NOMO-1 treated with DMSO at 0.1 percent for 48 hours (cell line): ENCODE data around the gene CXCL11.
"Not testable (repeated sequence)": the region's sequence is repeated elsewhere in the genome, so short reads cannot be mapped to it uniquely, and the experiment has no call there.

ENCODE experiments used
- DNase-seq: peaks from one replicate; lab custom pipeline; 2025; ENCODE audit not compliant: unreplicated experiment; lab: John Stamatoyannopoulos, UW

CXCL11 gene

GRCh38 chr4:76043306-76043705 lies 7.4 kb upstream of the CXCL11 start:
- not testable (repeated sequence) for DNase-seq

- not testable (repeated sequence) for DNase-seq
Observed at GRCh38 chr4:76042241-76042998, 6.5 kb upstream of the CXCL11 start.

- DNase-seq = no peak
Observed at GRCh38 chr4:76036855-76037254, 985 bp upstream of the CXCL11 start.

GRCh38 chr4:76035141-76035540 lies 729 bp downstream of the CXCL11 start:
- DNase-seq = peak; percentile 96

- peak; percentile 54 for DNase-seq
Observed at GRCh38 chr4:76029300-76029699, 6.6 kb downstream of the CXCL11 start.

- peak; percentile 76 for DNase-seq
Observed at GRCh38 chr4:76028350-76028765, 7.5 kb downstream of the CXCL11 start.

- peak; percentile 71 for DNase-seq
Observed at GRCh38 chr4:76024065-76024464, 11.8 kb downstream of the CXCL11 start.

- DNase-seq = peak; percentile 21
Observed at GRCh38 chr4:76023389-76023788, 12.5 kb downstream of the CXCL11 start, which contains the start of gene CXCL10. Gene CXCL10 (minus strand): TSS chr4:76023497. CDS start chr4:76023431, 66 bp downstream.

- peak; percentile 12 for DNase-seq
Observed at GRCh38 chr4:76022677-76023076, 13.2 kb downstream of the CXCL11 start.

GRCh38 chr4:76022031-76022430 lies 13.8 kb downstream of the CXCL11 start:
- DNase-seq = peak; percentile 30

- DNase-seq = no peak
Observed at GRCh38 chr4:76017056-76017686, 18.7 kb downstream of the CXCL11 start.

GRCh38 chr4:76016393-76016792 lies 19.5 kb downstream of the CXCL11 start:
- DNase-seq = no peak

- no peak for DNase-seq
Observed at GRCh38 chr4:76013540-76013939, 22.3 kb downstream of the CXCL11 start.

- DNase-seq = no peak
Observed at GRCh38 chr4:76012388-76012801, 23.5 kb downstream of the CXCL11 start.

GRCh38 chr4:76011700-76012387 lies 24.0 kb downstream of the CXCL11 start:
- peak; percentile 56 for DNase-seq

GRCh38 chr4:76011018-76011670 lies 24.7 kb downstream of the CXCL11 start:
- no peak for DNase-seq

GRCh38 chr4:76010576-76010975 lies 25.3 kb downstream of the CXCL11 start:
- DNase-seq = no peak

GRCh38 chr4:76009311-76009710 lies 26.6 kb downstream of the CXCL11 start:
- no peak for DNase-seq

- no peak for DNase-seq
Observed at GRCh38 chr4:76007089-76007862, 28.6 kb downstream of the CXCL11 start, which contains the start of gene CXCL9. Gene CXCL9 (minus strand): TSS chr4:76007509. CDS start chr4:76007449, 60 bp downstream.

GRCh38 chr4:76003620-76004019 lies 32.2 kb downstream of the CXCL11 start:
- no peak for DNase-seq
